HFF-Myc (cell line): ENCODE data around the gene PPP2R5C.

ENCODE experiments used
- DNase-seq: peaks from one replicate; pipeline ENCODE4 v3.0.0-alpha.2; 2011; ENCODE audit warnings: low read depth; ENCODE audit errors: extremely low read depth
- H3K4me3 ChIP-seq: replicated peaks from 2 replicates; pipeline ENCODE4 v1.5.1; 2011; ENCODE audit warnings: low read depth, mild to moderate bottlenecking, control low read depth, low read length
- CTCF ChIP-seq: IDR thresholded peaks from 2 replicates; pipeline ENCODE4 v1.5.1; 2012; ENCODE audit warnings: mild to moderate bottlenecking, low read depth, low read length, control low read depth; ENCODE audit errors: missing control alignments

Gene PPP2R5C

GRCh38 chr14:101909371-101910096, 148.0 kb downstream of the PPP2R5C start:
- TF ChIP-seq CTCF = no peak
- no peak overlapping the region for H3K4me3 ChIP-seq
- DNase-seq = no peak

- no peak for DNase-seq
- no peak overlapping the region for H3K4me3 ChIP-seq
- no peak for TF ChIP-seq CTCF
Observed at GRCh38 chr14:101912841-101913240, 151.3 kb downstream of the PPP2R5C start.

GRCh38 chr14:101914083-101914482, 152.6 kb downstream of the PPP2R5C start:
- DNase-seq = no peak
- TF ChIP-seq CTCF = no peak

GRCh38 chr14:101915871-101916815, 154.6 kb downstream of the PPP2R5C start:
- no peak overlapping the region for H3K4me3 ChIP-seq
- no peak for DNase-seq
- no peak for TF ChIP-seq CTCF

More at GRCh38 chr14:101914083-101914482, 152.6 kb downstream of the PPP2R5C start:
- no peak overlapping the region for H3K4me3 ChIP-seq

GRCh38 chr14:101916816-101917412, 155.4 kb downstream of the PPP2R5C start:
- no peak overlapping the region for H3K4me3 ChIP-seq
- DNase-seq = no peak
- no peak for TF ChIP-seq CTCF

- no peak for DNase-seq
- no peak overlapping the region for H3K4me3 ChIP-seq
Observed at GRCh38 chr14:101917413-101918017, 156.0 kb downstream of the PPP2R5C start.

More at GRCh38 chr14:101917413-101918017, 156.0 kb downstream of the PPP2R5C start:
- TF ChIP-seq CTCF = no peak
